Liver (tissue), 9 donors: ENCODE measurements around the gene ITIH4. TPM values are rescaled to one million over a fixed set of nuclear protein-coding genes. Genes with fewer than 3 reads are reported as not detected.

Experiments used
- DNase-seq: peaks from one replicate; pipeline ENCODE4 v3.0.0-alpha.2; 2017; ENCODE audit warnings: low spot score
- H3K27ac ChIP-seq, 2 donors: one replicate each; pipeline ENCODE4 v1.7.0; 2013; ENCODE audit warnings: inconsistent platforms in 2 of 2, low read length in 2 of 2, control low read depth in 1 of 2, low read depth in 1 of 2, mild to moderate bottlenecking in 1 of 2
- H3K27me3 ChIP-seq, 4 donors: one replicate each; pipeline versions ENCODE4 v1.6.1 to v1.7.0; 2013; ENCODE audit warnings: low read length in 3 of 4, inconsistent platforms in 1 of 4, mild to moderate bottlenecking in 1 of 4, moderate library complexity in 1 of 4; ENCODE audit not compliant: control insufficient read depth in 4 of 4, insufficient read depth in 4 of 4
- H3K36me3 ChIP-seq, 4 donors: one replicate each; pipeline versions ENCODE4 v1.6.1 to v1.7.0; 2013; ENCODE audit warnings: low read length in 3 of 4, mild to moderate bottlenecking in 3 of 4, low read depth in 1 of 4, moderate library complexity in 1 of 4; ENCODE audit not compliant: control insufficient read depth in 4 of 4, insufficient read depth in 3 of 4
- H3K4me1 ChIP-seq, 4 donors: one replicate each; pipeline versions ENCODE4 v1.6.1 to v1.7.0; 2013; ENCODE audit warnings: low read length in 3 of 4, mild to moderate bottlenecking in 3 of 4, moderate library complexity in 1 of 4; ENCODE audit not compliant: control insufficient read depth in 4 of 4, insufficient read depth in 4 of 4
- H3K4me3 ChIP-seq, 3 donors: one replicate each; pipeline versions ENCODE4 v1.6.1 to v1.7.0; 2013; ENCODE audit warnings: low read length in 3 of 3, control low read depth in 1 of 3, low read depth in 1 of 3, mild to moderate bottlenecking in 1 of 3
- H3K9ac ChIP-seq, 2 donors: one replicate each; pipeline ENCODE4 v1.7.0; 2013; ENCODE audit warnings: low read length in 2 of 2, mild to moderate bottlenecking in 2 of 2, moderate library complexity in 2 of 2, control low read depth in 1 of 2, low read depth in 1 of 2
- H3K9me3 ChIP-seq, 4 donors: one replicate each; pipeline versions ENCODE4 v1.6.1 to v1.7.0; 2013; ENCODE audit warnings: low read length in 3 of 4; ENCODE audit not compliant: control insufficient read depth in 4 of 4
- EGR1 ChIP-seq, 2 donors: IDR thresholded peaks; 2 replicates each; pipeline ENCODE4 v1.6.1; 2016 to 2018; ENCODE audit warnings: antibody characterized with exemption in 2 of 2, low read depth in 2 of 2
- FOXA1 ChIP-seq: IDR thresholded peaks from 2 replicates; pipeline ENCODE4 v1.6.1; 2016; ENCODE audit warnings: antibody characterized with exemption
- FOXA2 ChIP-seq: IDR thresholded peaks from 2 replicates; pipeline ENCODE4 v1.6.1; 2016; ENCODE audit warnings: antibody characterized with exemption
- GABPA ChIP-seq, 2 donors: IDR thresholded peaks in 1 of 2; conservative IDR thresholded peaks in 1 of 2; 2 replicates each; pipeline ENCODE4 v1.6.1; 2016; ENCODE audit warnings: antibody characterized with exemption in 2 of 2, mild to moderate bottlenecking in 1 of 2, moderate library complexity in 1 of 2
- HNF4A ChIP-seq, 2 donors: conservative IDR thresholded peaks; 2 replicates each; pipeline ENCODE4 v1.6.1; 2016; ENCODE audit warnings: antibody characterized with exemption in 2 of 2, mild to moderate bottlenecking in 2 of 2
- HNF4G ChIP-seq: IDR thresholded peaks from 2 replicates; pipeline ENCODE4 v1.6.1; 2016; ENCODE audit warnings: antibody characterized with exemption
- JUND ChIP-seq, 2 donors: IDR thresholded peaks; 2 replicates each; pipeline ENCODE4 v1.6.1; 2016; ENCODE audit warnings: antibody characterized with exemption in 2 of 2
- NR2F2 ChIP-seq: IDR thresholded peaks from 2 replicates; pipeline ENCODE4 v1.6.1; 2016; ENCODE audit warnings: antibody characterized with exemption
- RAD21 ChIP-seq, 2 donors: IDR thresholded peaks; 2 replicates each; pipeline ENCODE4 v1.6.1; 2016; ENCODE audit warnings: antibody characterized with exemption in 2 of 2, mild to moderate bottlenecking in 2 of 2
- RXRA ChIP-seq, 2 donors: IDR thresholded peaks; 2 replicates each; pipeline ENCODE4 v1.6.1; 2017 to 2018; ENCODE audit warnings: antibody characterized with exemption in 2 of 2, mild to moderate bottlenecking in 1 of 2
- SP1 ChIP-seq: IDR thresholded peaks from 2 replicates; pipeline ENCODE4 v1.6.1; 2018; ENCODE audit warnings: antibody characterized with exemption, mild to moderate bottlenecking
- TAF1 ChIP-seq: conservative IDR thresholded peaks from 2 replicates; pipeline ENCODE4 v1.6.1; 2016; ENCODE audit warnings: antibody characterized with exemption, mild to moderate bottlenecking
- YY1 ChIP-seq: IDR thresholded peaks from 2 replicates; pipeline ENCODE4 v1.6.1; 2016; ENCODE audit warnings: antibody characterized with exemption, mild to moderate bottlenecking
- WGBS: extraction: QIAGEN DNeasy Blood & Tissue Kit; methylation state at CpG from one replicate; pipeline ENCODE4 v1.1.7; 2013; 5-methylcytosine and 5-hydroxymethylcytosine counted together
- polyA plus RNA-seq, 2 donors: library from polyadenylated mRNA; stranded (reverse) in 1 of 2; unstranded in 1 of 2; fragments of 200-250 nt in 1 of 2; fragments of >200 nt in 1 of 2; fragmentation: Nextera tagmentation in 1 of 2; extraction: Ambion mirVana in 1 of 2; gene quantifications; one replicate each; pipeline versions ENCODE4 v1.2.1 to v1.2.3, GENCODE V29; 2013 to 2015
- total RNA-seq, 2 donors: library from RNA; depleted of rRNA; stranded (reverse); fragments of >200 nt; gene quantifications; one replicate each; pipeline ENCODE4 v1.2.3, GENCODE V29; 2014
- TF ChIP-seq, protein P1 (sequence below): IDR thresholded peaks from 2 replicates; pipeline ENCODE4 v1.6.1; 2016; ENCODE audit warnings: antibody characterized with exemption
- TF ChIP-seq, protein P2 (sequence below): fragments of 150-350 bp; IDR thresholded peaks from 2 replicates; pipeline ENCODE4 v1.5.1; 2017; ENCODE audit warnings: improper control_type of control experiment, low read depth, low read length; ENCODE audit not compliant: missing input control
- TF ChIP-seq, protein P3 (sequence below): IDR thresholded peaks from 2 replicates; pipeline ENCODE4 v1.6.1; 2016; ENCODE audit warnings: antibody characterized with exemption
- TF ChIP-seq, protein P4 (sequence below): IDR thresholded peaks from 2 replicates; pipeline ENCODE4 v1.6.1; 2016; ENCODE audit warnings: antibody characterized with exemption
- TF ChIP-seq, protein P5 (sequence below): IDR thresholded peaks from 2 replicates; pipeline ENCODE4 v1.6.1; 2016; ENCODE audit warnings: antibody characterized with exemption, mild to moderate bottlenecking
- donor health status: healthy.
- donor health status: healthy.
- donor health status: healthy.
- donor health status: healthy.
- donor health status: healthy.

Gene ITIH4
- total and polyA plus RNA-seq, 4 donors = 447 to 3,354 (median 2,410) TPM

DNA sequence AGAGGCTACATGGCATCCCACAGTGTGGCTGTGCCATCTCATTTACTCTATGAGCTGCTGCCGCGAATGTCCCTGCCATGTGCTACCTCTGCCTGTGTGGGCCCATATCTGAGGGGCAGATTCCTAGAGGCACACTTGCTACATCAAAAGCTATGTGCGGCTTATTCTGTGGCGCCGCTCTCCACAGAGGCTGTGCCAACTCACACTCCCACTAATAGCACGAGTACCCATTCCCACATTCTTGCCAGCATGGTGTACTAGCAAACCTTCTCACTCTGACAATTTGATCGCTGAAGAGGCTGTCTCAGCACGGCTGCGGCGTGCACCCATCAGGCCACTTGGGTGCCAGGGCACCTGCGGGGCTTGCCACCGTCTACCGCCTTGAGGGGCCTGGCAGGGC lies 35.5 kb upstream of the ITIH4 start:
- TF ChIP-seq EGR1 (IDR thresholded peaks at IDR 0.05; ENCODE audit: low read depth in 2 of 2) (no peak), TAF1 (no peak), YY1 (no peak), FOXA2 (no peak), RAD21 (IDR thresholded peaks at IDR 0.05) (no peak), JUND (IDR thresholded peaks at IDR 0.05) (no peak), NR2F2 (no peak), HNF4G (no peak), HNF4A (conservative IDR thresholded peaks at IDR 0.05) (no peak), RXRA (IDR thresholded peaks at IDR 0.05) (no peak), SP1 (no peak), FOXA1 (no peak), GABPA (IDR thresholded peaks at IDR 0.05 in 1 of 2, conservative IDR thresholded peaks at IDR 0.05 in 1 of 2) (no peak)
- TF ChIP-seq, protein P1, sequence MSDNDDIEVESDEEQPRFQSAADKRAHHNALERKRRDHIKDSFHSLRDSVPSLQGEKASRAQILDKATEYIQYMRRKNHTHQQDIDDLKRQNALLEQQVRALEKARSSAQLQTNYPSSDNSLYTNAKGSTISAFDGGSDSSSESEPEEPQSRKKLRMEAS = no peak
- TF ChIP-seq, protein P2, sequence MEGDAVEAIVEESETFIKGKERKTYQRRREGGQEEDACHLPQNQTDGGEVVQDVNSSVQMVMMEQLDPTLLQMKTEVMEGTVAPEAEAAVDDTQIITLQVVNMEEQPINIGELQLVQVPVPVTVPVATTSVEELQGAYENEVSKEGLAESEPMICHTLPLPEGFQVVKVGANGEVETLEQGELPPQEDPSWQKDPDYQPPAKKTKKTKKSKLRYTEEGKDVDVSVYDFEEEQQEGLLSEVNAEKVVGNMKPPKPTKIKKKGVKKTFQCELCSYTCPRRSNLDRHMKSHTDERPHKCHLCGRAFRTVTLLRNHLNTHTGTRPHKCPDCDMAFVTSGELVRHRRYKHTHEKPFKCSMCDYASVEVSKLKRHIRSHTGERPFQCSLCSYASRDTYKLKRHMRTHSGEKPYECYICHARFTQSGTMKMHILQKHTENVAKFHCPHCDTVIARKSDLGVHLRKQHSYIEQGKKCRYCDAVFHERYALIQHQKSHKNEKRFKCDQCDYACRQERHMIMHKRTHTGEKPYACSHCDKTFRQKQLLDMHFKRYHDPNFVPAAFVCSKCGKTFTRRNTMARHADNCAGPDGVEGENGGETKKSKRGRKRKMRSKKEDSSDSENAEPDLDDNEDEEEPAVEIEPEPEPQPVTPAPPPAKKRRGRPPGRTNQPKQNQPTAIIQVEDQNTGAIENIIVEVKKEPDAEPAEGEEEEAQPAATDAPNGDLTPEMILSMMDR = no peak
- TF ChIP-seq, protein P3, sequence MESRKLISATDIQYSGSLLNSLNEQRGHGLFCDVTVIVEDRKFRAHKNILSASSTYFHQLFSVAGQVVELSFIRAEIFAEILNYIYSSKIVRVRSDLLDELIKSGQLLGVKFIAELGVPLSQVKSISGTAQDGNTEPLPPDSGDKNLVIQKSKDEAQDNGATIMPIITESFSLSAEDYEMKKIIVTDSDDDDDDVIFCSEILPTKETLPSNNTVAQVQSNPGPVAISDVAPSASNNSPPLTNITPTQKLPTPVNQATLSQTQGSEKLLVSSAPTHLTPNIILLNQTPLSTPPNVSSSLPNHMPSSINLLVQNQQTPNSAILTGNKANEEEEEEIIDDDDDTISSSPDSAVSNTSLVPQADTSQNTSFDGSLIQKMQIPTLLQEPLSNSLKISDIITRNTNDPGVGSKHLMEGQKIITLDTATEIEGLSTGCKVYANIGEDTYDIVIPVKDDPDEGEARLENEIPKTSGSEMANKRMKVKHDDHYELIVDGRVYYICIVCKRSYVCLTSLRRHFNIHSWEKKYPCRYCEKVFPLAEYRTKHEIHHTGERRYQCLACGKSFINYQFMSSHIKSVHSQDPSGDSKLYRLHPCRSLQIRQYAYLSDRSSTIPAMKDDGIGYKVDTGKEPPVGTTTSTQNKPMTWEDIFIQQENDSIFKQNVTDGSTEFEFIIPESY = no peak
- TF ChIP-seq, protein P4, sequence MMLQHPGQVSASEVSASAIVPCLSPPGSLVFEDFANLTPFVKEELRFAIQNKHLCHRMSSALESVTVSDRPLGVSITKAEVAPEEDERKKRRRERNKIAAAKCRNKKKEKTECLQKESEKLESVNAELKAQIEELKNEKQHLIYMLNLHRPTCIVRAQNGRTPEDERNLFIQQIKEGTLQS = no peak
- TF ChIP-seq, protein P5, sequence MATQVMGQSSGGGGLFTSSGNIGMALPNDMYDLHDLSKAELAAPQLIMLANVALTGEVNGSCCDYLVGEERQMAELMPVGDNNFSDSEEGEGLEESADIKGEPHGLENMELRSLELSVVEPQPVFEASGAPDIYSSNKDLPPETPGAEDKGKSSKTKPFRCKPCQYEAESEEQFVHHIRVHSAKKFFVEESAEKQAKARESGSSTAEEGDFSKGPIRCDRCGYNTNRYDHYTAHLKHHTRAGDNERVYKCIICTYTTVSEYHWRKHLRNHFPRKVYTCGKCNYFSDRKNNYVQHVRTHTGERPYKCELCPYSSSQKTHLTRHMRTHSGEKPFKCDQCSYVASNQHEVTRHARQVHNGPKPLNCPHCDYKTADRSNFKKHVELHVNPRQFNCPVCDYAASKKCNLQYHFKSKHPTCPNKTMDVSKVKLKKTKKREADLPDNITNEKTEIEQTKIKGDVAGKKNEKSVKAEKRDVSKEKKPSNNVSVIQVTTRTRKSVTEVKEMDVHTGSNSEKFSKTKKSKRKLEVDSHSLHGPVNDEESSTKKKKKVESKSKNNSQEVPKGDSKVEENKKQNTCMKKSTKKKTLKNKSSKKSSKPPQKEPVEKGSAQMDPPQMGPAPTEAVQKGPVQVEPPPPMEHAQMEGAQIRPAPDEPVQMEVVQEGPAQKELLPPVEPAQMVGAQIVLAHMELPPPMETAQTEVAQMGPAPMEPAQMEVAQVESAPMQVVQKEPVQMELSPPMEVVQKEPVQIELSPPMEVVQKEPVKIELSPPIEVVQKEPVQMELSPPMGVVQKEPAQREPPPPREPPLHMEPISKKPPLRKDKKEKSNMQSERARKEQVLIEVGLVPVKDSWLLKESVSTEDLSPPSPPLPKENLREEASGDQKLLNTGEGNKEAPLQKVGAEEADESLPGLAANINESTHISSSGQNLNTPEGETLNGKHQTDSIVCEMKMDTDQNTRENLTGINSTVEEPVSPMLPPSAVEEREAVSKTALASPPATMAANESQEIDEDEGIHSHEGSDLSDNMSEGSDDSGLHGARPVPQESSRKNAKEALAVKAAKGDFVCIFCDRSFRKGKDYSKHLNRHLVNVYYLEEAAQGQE = no peak
- Histone ChIP-seq H3K9me3 (no peaks in the 10 kb centered on the region), H3K27me3 (no peaks in the 10 kb centered on the region), H3K36me3 (no peaks in the 10 kb centered on the region), H3K9ac (no peak overlapping the region), H3K4me1 (no peaks in the 10 kb centered on the region), H3K27ac (no peak overlapping the region), H3K4me3 (no peak overlapping the region)
- WGBS = 99% methylated on average over 13 of the region's 13 CpGs
- DNase-seq = no peak
